AG09319 (cell line): ENCODE results near the gene DMRT2.
A peak's percentile ranks its signal among the peaks of the same experiment; 100 is the strongest.

Source experiments
- DNase-seq: peaks from one replicate; pipeline ENCODE4 v3.0.0-alpha.2; 2010; ENCODE audit warnings: low read depth; ENCODE audit errors: extremely low read depth
- CTCF ChIP-seq: IDR thresholded peaks from 2 replicates; pipeline ENCODE4 v1.5.1; 2011; ENCODE audit warnings: low read depth, mild to moderate bottlenecking, inconsistent platforms, low read length, moderate library complexity

Gene DMRT2

GRCh38 chr9:1087120-1087881 is 37.1 kb downstream of the DMRT2 start:
- no peak for DNase-seq
- TF ChIP-seq CTCF = no peak

GRCh38 chr9:1094749-1095148 is 44.6 kb downstream of the DMRT2 start:
- TF ChIP-seq CTCF = no peak
- DNase-seq = no peak

GRCh38 chr9:1096155-1096964 is 46.2 kb downstream of the DMRT2 start:
- no peak for DNase-seq
- no peak for TF ChIP-seq CTCF

- DNase-seq = no peak
- TF ChIP-seq CTCF = no peak
Observed at GRCh38 chr9:1098551-1098950, 48.4 kb downstream of the DMRT2 start.

- TF ChIP-seq CTCF = no peak
- DNase-seq = no peak
Observed at GRCh38 chr9:1100201-1100600, 50.0 kb downstream of the DMRT2 start.

GRCh38 chr9:1100945-1101344 is 50.8 kb downstream of the DMRT2 start:
- peak; percentile 75 for TF ChIP-seq CTCF

More at GRCh38 chr9:1100945-1101344, 50.8 kb downstream of the DMRT2 start:
- DNase-seq = no peak
